ENCODE measurements around the gene TRIP10.

- TF ChIP-seq, protein P1, sequence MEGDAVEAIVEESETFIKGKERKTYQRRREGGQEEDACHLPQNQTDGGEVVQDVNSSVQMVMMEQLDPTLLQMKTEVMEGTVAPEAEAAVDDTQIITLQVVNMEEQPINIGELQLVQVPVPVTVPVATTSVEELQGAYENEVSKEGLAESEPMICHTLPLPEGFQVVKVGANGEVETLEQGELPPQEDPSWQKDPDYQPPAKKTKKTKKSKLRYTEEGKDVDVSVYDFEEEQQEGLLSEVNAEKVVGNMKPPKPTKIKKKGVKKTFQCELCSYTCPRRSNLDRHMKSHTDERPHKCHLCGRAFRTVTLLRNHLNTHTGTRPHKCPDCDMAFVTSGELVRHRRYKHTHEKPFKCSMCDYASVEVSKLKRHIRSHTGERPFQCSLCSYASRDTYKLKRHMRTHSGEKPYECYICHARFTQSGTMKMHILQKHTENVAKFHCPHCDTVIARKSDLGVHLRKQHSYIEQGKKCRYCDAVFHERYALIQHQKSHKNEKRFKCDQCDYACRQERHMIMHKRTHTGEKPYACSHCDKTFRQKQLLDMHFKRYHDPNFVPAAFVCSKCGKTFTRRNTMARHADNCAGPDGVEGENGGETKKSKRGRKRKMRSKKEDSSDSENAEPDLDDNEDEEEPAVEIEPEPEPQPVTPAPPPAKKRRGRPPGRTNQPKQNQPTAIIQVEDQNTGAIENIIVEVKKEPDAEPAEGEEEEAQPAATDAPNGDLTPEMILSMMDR (IDR thresholded peaks at IDR 0.05): peak in 2 of 7 experiments; percentile 22 to 23
- TF ChIP-seq POLR2A (IDR thresholded peaks at IDR 0.05): peak; percentile 71 to 96 (median 95)
Measured at GRCh38 chr19:6765738-6766356, 26.4 kb downstream of the TRIP10 start.
